ENCODE measurements around the gene SPRR1A.
"Not testable (repeated sequence)": the region's sequence is repeated elsewhere in the genome, so short reads cannot be mapped to it uniquely, and the experiment has no call there.

Gene SPRR1A

DNA sequence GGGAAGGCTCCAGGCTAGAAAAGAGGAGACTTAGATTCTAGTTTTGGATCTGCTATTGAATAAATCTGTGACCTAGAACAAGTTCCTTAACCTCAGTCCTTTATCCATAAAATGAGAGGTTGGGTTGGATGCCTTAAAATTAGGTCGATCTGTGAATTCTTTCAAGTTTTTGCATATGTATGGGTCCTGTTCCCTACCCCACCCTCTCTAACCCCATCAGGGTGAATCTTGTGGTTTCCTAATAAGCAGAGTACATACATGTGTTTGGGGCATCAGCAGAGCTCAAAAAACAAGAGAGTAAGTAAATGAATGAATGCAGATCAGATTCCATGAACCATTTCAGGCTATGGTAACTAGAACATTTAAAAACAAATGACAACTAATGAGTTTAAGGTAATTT is 7.2 kb upstream of the SPRR1A start:
- no peak for DNase-seq

DNA sequence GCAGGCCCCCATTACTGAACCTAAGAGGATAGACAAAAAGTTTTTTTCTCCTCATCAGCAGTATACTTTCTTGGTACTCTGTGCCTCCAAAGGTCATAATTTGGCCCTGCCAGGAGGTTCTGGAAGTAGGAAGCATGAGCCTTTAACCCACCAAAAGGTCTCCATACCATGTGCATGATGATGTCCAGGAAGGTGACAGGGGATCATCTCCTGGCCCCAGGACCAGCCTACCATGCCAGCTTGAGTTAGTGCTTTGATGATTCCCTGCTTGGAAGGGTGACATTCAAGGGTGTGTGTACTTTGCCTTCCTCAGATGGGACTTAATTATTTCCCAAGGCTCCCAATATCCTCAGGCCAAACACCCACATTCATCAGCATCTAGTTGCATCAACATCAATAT is 6.3 kb upstream of the SPRR1A start:
- no peak for DNase-seq

DNA sequence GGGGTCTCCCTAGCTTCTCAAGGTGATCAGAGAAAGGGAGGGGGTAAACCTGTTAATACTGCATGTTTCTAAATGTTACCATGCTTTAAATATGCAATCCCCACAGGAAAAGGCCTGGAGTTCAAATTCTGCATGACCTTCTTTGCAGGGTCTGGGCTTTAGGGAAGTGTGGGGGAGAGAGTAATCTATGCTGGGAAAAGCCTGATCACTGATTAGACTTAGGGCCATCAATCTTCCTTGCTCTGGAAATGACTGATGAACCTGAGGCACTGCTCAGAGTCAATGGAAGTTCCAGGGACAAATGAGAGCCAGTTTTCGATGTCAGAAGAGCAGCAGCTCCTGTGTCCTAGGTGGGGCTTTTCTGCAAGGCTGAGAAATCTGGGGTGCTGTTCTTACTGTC is 3.2 kb upstream of the SPRR1A start:
- no peak for DNase-seq

DNA sequence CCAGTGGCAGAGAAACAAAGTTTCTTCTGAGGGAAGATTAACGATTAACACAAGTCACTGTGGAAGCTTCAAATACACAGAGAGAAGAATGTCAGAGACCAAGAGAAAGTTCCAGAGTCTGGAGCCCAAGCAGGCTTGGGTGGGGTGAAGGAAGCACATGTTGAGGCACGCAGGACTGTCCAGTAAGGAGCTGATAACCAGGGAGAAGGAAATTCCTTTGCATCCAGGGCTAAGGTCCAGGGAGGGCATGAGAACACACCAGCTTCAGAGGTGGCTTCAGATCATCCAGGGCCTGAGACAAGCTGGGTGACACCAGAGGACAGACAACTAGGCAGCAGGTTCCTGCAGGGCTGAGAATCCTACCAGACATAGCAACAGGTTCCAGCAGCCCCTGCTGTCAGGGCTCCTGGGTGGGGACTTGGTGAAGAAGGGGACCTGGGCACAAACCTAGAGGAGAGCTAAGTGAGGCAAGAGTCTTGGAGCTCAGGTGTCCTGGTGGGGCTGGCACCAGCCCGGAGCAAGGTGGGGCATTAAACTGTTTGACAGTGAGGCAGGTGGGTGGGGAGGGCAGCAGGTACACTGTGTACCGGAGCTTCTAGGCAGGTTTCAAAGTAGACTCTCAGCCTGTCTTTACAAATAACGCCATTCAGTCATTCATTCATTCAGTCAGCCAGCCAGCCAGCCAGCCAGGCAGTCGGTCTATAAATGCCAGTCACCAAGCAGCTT is 2.6 kb upstream of the SPRR1A start:
- no peak for DNase-seq

DNA sequence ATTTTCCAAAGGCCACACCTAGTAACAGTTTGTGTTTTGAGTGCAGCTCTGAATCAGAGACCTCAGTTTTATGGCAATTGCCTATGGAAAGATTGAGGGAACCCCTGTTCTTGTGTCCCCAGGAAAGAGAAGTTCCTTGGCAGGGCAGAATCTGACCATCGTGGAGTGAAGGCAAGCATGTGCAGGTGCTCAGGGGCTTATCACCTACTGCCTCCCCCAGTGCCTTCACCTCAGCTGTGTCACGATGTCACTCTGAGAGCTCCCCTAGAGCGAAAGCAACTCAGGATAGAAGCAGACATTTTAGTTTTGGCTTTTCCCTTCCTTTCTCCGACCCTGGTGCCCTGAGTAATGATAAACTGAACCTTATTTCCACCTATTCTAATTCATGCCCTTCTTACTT is 1.8 kb upstream of the SPRR1A start:
- DNase-seq = no peak

DNA sequence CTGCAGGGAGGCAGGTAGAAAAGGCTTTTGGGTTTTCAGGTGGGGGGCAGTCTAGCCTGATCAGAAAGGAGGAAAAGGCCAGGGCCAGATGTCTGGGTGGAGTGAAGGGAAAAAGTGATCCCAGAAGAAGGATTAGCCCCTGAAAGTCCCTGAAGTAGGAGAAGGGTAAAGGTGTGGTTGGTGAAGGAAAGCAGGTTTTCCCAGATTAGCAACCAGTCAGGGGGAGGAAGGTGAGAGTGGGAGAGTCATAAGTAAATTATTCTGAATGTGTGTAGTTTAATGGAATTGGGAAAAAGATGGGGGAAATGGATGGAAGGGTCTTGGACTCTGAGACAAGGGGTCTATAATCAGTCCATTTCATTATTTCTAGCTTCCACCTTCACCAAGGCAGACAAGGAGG is 647 bp upstream of the SPRR1A start:
- DNase-seq = no peak

DNA sequence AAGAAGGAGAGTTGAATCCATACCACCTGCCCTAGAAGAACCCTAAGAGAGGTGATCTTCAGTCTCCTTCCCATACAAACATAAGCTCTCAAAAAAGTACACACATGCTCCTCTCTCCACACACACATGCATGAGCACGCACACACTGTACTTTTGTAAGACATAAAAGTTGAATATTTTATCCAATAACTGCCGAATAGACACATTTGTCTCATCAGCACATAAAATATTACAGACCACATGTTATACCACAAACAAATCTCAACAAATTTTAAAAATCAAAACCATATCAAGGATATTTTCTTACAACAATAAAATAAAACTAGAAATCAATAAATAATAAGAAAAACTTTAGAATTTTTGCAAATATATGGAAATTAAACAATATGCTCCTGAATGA is 2.7 kb downstream of the SPRR1A start:
- DNase-seq = no peak

DNA sequence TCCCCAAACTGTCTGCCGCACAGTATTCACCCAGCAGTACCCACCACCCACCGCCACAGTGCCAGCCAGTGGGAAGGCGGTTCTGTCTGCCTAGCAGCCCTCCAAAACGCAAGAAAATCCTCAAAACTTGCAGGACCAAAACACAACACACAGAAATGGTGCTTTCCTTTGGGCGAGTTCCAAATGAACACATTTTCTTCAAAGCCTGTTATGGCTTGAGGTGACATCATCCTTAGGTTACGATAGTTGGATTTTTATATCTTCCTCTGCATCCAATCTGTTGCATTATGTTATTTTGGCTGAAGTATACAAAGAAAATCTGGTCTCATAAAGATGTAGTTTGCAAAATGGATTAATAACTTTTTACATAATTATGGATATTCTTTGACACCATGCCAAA is 9.3 kb downstream of the SPRR1A start:
- no peak for DNase-seq

DNA sequence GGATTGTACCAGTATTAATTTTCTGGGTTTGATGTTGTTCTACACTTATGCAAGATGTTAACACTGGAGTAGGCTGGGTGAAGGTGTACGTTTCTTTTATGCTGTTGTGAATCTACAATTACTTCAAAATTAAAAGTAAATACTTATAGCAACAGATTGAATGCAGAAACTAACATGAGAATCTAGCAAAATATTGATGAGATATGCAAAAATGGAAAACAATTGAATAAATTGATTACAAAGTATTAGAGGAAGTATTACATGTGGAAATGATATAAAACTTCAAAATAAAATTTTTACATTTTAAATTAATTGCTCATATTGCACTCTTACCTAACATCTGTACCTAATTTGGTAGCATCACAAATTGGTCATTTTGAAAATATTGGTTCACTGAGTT is 12.0 kb downstream of the SPRR1A start:
- no peak for DNase-seq

DNA sequence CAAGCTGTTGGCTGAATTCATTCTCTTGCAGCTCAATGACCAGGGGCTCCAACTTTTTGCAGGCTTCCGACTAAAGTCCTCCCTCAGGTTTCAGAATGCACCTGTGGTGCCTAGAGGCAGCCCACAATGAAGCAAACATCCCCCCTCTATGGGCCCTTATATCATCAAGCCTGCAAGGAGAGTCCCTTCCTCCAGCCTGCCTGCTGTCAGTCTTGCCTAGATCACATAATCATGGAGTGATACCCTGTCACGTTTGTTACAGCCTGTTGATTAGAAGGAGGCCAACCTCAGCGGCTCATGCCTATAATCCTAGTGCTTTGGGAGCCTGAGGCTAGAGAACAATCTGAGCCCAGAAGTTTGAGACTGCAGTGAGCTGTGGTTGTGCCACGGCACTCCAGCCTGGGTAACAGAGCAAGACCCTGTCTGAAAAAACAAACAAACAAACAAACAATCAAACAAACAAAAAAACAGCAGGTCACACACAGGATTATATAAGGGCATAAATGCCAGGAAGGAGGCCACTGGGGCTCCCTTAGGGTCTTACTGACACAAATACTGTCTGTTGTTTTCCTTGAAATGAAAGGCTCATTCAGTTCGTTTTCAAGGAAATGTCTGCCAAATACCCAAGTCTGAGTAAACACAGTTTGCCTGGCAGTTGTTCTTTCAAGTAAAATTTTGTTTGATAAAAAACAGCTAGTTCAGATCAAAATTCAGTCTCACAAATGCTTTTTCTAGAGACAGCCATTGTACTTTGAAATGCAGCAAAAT is 12.9 kb downstream of the SPRR1A start:
- DNase-seq = no peak

DNA sequence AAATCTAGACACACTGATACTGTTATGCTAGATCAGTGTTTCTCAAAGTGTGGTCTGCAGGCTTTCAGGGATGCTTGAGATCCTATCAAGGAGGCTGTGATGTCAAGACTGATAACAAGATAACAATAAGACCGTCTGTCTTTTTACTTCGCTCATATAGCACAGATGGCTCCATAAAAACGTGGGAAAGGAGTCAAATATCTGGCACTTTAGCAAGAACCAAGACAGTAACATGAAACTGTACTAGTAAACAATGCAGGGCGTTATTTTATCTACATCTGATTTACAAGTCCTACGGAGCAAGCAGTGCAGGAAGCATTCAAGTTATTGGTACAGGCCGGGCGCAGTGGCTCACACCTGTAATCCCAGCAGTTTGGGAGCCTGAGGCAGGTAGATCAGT is 14.0 kb downstream of the SPRR1A start:
- no peak for DNase-seq

DNA sequence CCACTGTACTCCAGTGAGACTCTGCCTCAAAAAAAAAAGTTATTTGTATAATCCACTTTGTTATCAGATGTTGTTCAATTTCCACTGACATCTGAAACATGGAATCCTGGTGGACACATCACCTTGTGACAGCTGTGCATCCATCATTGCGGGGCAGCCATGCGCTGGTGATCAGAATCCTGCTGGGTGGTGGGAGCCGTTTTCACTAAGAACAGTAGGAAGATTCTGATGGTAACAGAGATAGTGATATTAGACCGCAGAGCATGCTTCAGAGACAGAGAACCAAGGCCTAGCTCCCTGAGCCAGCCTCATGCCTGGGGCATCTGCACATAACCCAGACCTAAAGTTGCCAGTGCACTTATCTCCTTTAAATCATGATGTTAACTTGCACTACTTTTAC is 14.6 kb downstream of the SPRR1A start:
- no peak for DNase-seq

DNA sequence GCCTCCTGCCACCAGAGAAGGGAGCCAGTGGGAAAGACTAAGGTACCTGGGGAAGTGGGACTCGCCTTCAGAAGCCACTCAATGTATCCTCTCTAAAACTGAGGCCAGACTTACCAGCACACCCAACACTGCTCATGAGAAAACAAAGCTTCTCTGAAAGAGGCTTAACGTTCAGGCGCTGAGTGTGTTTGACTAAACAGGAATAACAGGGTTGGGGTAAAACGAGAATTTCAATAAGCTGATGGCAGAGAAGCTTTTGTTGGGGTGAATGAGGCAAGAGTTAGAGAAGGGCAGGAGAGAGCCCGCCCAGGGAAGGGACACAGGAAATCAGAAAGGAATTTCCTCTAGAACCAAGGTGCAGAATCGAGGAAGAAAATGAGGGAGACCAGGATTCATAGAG is 15.9 kb downstream of the SPRR1A start:
- DNase-seq = no peak

DNA sequence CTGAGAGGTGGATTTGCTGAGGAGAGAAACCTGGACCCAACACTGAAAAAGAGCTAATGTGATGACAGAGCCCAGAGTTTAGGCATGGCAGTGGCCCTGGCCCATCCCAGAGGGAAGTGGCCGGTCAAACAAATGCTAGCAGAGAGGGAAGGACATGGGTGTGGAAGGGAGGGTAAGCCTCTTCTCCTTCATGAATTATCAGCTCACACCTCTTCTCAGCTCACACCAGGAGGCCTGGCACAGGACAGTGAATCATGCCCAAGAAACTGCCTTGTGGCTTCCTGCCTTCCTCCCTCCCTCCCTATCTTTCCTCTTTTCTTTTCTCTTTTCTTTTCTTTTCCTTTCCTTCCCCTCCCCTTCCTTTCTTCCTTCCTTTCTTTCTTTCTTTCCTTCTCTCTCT is 16.4 kb downstream of the SPRR1A start:
- DNase-seq = no peak

DNA sequence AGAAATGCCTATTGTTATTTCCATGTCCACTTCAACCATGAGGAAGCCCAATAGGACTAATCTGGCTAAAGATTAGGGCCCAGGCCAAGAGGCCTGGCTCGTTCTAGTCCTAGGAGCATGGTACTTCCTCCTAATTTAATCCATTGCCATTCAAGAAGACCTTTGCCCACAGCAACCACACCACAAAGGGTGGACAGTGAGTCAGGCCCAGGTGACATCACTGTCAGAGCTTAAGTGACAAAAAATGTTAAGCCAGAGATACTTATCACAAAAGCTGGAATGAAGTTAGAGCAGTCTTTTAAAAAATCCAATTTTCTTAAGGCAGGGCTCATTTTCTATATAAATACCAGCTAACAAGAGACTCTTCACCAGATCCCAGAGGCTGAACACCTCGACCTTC is 17.5 kb downstream of the SPRR1A start, which contains the start of gene SPRR3:
SPRR3 (plus strand) TSS at position 368 of the 400 bp plus-strand sequence. CDS start 1,272 bp downstream, outside the sequence.
- no peak for DNase-seq

DNA sequence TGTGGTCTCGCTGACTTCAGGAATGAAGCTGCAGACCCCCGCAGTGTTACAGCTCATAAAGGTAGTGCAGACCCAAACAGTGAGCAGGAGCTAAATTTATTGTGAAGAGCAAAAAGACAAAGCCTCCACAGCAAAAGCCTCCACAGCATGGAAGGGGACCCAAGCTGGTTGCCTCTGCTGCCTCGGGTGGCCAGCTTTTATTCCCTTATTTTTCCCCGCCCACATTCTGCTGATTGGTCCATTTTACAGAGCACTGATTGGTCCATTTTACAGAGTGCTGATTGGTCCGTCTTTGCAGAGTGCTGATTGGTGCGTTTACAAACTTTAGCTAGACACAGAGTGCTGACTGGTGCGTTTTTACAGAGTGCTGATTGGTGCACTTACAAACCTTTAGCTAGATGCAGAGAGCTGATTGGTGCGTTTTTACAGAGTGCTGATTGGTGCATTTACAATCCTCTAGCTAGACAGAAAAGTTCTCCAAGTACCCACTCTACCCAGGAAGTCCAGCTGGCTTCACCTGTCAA is 27.4 kb downstream of the SPRR1A start:
- not testable (repeated sequence) for DNase-seq

DNA sequence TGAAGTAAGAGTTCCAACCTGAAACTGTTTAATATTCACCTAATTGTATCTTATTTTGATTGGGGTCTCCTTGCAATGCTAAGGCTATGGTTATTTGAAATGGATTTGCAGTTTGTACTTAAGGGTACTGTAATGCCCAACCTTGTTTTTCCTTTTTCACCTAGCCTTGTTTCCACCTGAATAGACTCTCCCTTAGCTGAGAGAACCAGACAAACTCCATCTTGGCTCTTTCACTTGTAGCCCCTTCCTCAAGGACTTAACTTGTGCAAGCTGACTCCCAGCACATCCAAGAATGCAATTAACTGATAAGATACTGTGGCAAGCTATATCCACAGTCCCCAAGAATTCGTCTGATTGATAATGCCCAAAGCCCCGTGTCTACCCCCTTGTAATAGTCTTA is 37.9 kb downstream of the SPRR1A start:
- DNase-seq = not testable (repeated sequence)

DNA sequence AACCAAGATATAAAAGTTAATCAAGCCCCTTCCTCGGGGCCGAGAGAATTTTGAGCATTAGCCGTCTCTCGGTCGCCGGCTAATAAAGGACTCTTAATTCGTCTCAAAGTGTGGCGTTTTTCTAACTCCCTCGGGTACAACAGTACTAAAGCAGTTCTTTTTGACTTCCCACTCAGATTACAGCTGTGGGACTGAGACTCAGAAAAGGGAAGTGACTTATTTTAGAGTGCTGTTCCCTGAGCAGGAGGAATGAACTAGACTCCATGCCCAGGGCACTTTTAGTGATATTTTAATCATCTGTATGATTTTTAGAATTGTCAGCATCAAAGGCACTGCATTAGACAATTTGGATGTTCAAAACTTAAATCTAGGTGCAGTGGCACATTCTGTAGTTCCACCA is 38.5 kb downstream of the SPRR1A start:
- not testable (repeated sequence) for DNase-seq

DNA sequence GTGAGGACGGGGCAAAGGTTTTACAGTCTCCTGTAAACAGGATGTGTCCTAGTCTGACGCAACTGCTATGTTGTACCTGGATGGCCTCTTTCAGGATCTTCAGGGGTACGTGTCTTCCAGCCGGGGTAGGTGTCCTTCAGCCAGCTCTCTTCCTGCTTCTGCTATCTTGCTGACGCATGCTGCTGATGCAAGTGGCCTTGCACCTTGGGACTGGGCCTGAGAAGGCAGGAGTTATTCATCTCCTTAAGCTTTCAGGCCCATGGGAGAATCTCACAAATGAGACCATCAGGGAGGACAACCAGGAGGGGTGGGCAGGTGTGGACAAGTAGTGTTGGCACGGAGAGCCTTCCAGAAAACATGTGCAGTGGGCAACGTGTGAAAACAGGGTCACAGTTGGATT is 39.2 kb downstream of the SPRR1A start:
- DNase-seq = no peak

DNA sequence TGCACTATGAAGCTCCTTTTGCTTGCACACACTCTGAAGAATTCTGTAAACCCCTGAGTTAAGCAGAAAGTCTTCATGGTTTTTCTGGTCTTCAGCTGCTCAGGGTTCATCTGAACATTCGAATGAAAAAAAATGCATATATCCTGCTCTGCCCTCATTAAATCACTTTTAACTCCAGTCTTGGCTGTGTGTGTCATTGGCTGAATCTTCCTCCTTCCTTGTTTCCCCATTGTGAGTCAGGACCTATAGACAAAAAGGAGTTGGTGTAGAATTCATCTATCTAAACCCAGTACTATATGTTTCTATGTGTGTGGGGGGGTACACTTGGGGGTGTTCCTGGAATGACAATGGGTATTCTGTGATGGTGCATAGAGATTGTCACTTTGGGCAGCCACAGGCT is 40.5 kb downstream of the SPRR1A start:
- DNase-seq = no peak

DNA sequence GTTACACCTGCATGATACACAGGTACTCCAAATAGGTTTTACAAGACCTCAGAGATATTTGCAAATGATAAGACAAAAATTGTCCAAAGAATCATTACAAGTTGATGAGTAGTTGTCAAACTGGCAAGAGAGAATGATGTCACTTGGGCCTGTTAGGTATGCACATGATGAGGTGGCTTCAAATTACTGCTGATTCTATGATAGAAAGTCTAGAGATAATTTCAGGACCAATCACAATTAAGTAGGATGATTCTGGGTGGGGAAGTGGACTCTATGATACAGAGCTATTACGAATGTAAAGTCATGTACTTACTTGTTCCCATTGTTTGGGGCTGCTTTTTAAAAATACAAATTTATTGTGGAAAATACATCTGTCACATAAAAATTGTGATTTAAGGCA is 41.9 kb downstream of the SPRR1A start:
- DNase-seq = no peak

DNA sequence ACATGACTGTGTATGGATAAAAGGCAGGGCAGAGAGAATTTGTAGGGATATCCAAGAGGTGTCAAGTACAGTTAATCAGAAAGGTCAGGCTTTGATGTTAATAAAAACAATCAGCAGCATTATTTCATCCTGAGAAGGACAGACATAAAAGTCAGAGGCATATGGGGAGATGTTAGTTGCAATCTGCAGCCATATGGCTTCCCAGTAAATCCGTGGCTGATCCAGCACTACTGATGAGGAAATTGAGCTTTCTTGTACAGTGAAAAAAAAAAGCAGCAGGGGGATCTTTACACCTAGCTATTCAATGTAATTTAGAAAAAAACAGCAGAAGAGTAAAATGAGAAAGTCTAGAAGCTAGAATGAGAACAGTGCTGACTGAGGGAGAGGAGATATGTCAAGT is 44.9 kb downstream of the SPRR1A start:
- no peak for DNase-seq

DNA sequence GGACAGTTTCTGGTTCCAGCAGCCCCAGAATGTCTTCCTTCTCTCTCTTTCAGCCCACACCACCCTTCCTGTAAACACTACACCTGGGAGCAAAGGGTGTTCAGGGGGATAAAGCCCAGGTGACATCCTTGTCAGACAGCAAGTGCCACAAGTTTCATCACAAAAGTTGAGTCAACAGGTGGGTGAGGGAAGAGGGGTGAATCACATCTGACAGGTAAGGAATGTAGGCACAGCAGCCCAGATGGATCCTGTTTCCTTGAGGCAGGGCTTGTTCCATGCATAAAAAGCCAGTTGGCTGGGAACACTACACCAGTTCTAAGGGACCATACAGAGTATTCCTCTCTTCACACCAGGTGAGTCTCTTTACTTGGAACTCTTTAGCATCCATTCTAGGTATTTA is 47.0 kb downstream of the SPRR1A start, which contains the start of gene SPRR1B:
SPRR1B (plus strand) TSS at position 309 of the 400 bp plus-strand sequence. CDS start 1,143 bp downstream, outside the sequence.
- no peak for DNase-seq

DNA sequence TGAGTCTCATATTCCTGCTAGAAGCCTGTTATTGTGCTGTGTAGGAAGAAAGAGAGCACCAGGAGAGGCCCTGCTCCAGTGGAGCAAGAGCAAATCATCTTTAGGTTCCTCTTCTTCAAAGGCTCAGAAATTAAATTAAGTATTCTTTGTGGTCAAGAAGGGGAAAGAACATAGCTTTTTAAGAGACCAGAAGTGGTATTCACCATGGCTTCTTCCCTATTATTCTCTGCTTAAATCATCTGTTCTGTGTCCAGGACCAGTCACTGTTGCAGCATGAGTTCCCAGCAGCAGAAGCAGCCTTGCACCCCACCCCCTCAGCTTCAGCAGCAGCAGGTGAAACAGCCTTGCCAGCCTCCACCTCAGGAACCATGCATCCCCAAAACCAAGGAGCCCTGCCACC is 48.2 kb downstream of the SPRR1A start:
- DNase-seq = no peak
